ENCODE data around the gene LRMDA.

The LRMDA gene

GRCh38 chr10:76002262-76002854 is 570.9 kb downstream of the LRMDA start:
- in situ Hi-C loops (cut with MboI; ENCODE audit: low sequenced_read_pairs): no loop called here

- in situ Hi-C loops (cut with MboI; ENCODE audit: low sequenced_read_pairs): no loop called here
Measured at GRCh38 chr10:76007667-76008181, 576.3 kb downstream of the LRMDA start.

- in situ Hi-C loops (cut with MboI; ENCODE audit: low sequenced_read_pairs): no loop called here
Measured at GRCh38 chr10:76009531-76009930, 578.1 kb downstream of the LRMDA start.

- in situ Hi-C loops (cut with MboI; ENCODE audit: low sequenced_read_pairs): no loop called here
Measured at GRCh38 chr10:76010703-76011102, 579.3 kb downstream of the LRMDA start.

- in situ Hi-C loops (cut with MboI; ENCODE audit: low sequenced_read_pairs): no loop called here
Measured at GRCh38 chr10:76012716-76013327, 581.4 kb downstream of the LRMDA start.

GRCh38 chr10:76015245-76015644 is 583.8 kb downstream of the LRMDA start:
- in situ Hi-C loops (cut with MboI; ENCODE audit: low sequenced_read_pairs): no loop called here

- in situ Hi-C loops (cut with MboI; ENCODE audit: low sequenced_read_pairs): no loop called here
Measured at GRCh38 chr10:76017026-76017732, 585.8 kb downstream of the LRMDA start.

- in situ Hi-C loops (cut with MboI; ENCODE audit: low sequenced_read_pairs): no loop called here
Measured at GRCh38 chr10:76017733-76018433, 586.5 kb downstream of the LRMDA start.

GRCh38 chr10:76020630-76021029 is 589.2 kb downstream of the LRMDA start:
- in situ Hi-C loops (cut with MboI; ENCODE audit: low sequenced_read_pairs): no loop called here

GRCh38 chr10:76021398-76021797 is 590.0 kb downstream of the LRMDA start:
- in situ Hi-C loops (cut with MboI; ENCODE audit: low sequenced_read_pairs): no loop called here

GRCh38 chr10:76022366-76022765 is 590.9 kb downstream of the LRMDA start:
- in situ Hi-C loops (cut with MboI; ENCODE audit: low sequenced_read_pairs): no loop called here

GRCh38 chr10:76023007-76023406 is 591.6 kb downstream of the LRMDA start:
- in situ Hi-C loops (cut with MboI; ENCODE audit: low sequenced_read_pairs): no loop called here

GRCh38 chr10:76024460-76025123 is 593.2 kb downstream of the LRMDA start:
- in situ Hi-C loops (cut with MboI; ENCODE audit: low sequenced_read_pairs): no loop called here

GRCh38 chr10:76025124-76025477 is 593.7 kb downstream of the LRMDA start:
- in situ Hi-C loops (cut with MboI; ENCODE audit: low sequenced_read_pairs): no loop called here

- in situ Hi-C loops (cut with MboI; ENCODE audit: low sequenced_read_pairs): no loop called here
Measured at GRCh38 chr10:76026176-76026771, 594.9 kb downstream of the LRMDA start.

GRCh38 chr10:76026905-76027304 is 595.5 kb downstream of the LRMDA start:
- in situ Hi-C loops (cut with MboI; ENCODE audit: low sequenced_read_pairs): no loop called here

GRCh38 chr10:76029782-76030181 is 598.4 kb downstream of the LRMDA start:
- in situ Hi-C loops (cut with MboI; ENCODE audit: low sequenced_read_pairs): no loop called here

GRCh38 chr10:76031099-76031498 is 599.7 kb downstream of the LRMDA start:
- in situ Hi-C loops (cut with MboI; ENCODE audit: low sequenced_read_pairs): no loop called here

- in situ Hi-C loops (cut with MboI; ENCODE audit: low sequenced_read_pairs): no loop called here
Measured at GRCh38 chr10:76031769-76032699, 600.6 kb downstream of the LRMDA start.

GRCh38 chr10:76032700-76033039 is 601.2 kb downstream of the LRMDA start:
- in situ Hi-C loops (cut with MboI; ENCODE audit: low sequenced_read_pairs): no loop called here

Data from hTERT RPE-1 (cell line).